ES-I3 (cell line): ENCODE measurements around the gene SFI1.
"Not testable (repeated sequence)": the region's sequence is repeated elsewhere in the genome, so short reads cannot be mapped to it uniquely, and the experiment has no call there.

Experiments used
- H3K36me3 ChIP-seq: 2 replicates; pipeline ENCODE4 v1.6.1; 2013; ENCODE audit warnings: mild to moderate bottlenecking, low read length, control low read depth, moderate library complexity; ENCODE audit not compliant: insufficient read depth
- H3K4me1 ChIP-seq: 2 replicates; pipeline ENCODE4 v1.6.1; 2013; ENCODE audit warnings: mild to moderate bottlenecking, control low read depth, low read length; ENCODE audit not compliant: insufficient read depth
- H3K9ac ChIP-seq: 2 replicates; pipeline ENCODE4 v1.6.1; 2013; ENCODE audit warnings: low read depth, mild to moderate bottlenecking, low read length, moderate library complexity
- H3K9me3 ChIP-seq: 2 replicates; pipeline ENCODE4 v1.6.1; 2013; ENCODE audit warnings: mild to moderate bottlenecking, low read length, moderate library complexity; ENCODE audit not compliant: control insufficient read depth, insufficient read depth

The SFI1 gene

GRCh38 chr22:31578171-31578570 is 81.8 kb downstream of the SFI1 start:
- Histone ChIP-seq H3K36me3 (no peaks in the 10 kb centered on the region), H3K9me3 (no peaks in the 10 kb centered on the region), H3K9ac (no peak overlapping the region), H3K4me1 (no peaks in the 10 kb centered on the region)

DNA sequence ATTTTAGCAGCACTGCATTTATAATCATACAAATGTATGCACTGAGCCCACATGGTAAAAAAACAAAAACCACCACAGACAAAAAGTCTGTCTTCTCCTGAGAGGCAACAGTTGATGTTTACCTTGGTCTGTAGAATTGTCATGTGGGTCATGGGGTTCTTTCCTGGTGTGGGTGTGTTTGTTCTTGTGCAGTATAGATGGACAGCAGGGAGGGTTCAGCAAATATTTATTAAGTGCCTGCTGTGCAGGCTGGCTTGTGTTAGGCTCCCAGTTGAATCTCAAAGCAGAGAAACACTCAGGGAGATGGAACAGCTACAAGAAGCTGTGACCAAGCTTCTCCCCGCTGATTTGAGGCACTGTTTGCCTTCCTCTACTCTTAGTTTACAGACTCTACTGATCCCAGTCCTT is 83.5 kb downstream of the SFI1 start:
- Histone ChIP-seq H3K4me1 (no peaks in the 10 kb centered on the region), H3K36me3 (peaks cover 2% of the 10 kb centered on the region; the same call in 1 of the 2 replicates), H3K9me3 (no peaks in the 10 kb centered on the region), H3K9ac (no peak overlapping the region)

DNA sequence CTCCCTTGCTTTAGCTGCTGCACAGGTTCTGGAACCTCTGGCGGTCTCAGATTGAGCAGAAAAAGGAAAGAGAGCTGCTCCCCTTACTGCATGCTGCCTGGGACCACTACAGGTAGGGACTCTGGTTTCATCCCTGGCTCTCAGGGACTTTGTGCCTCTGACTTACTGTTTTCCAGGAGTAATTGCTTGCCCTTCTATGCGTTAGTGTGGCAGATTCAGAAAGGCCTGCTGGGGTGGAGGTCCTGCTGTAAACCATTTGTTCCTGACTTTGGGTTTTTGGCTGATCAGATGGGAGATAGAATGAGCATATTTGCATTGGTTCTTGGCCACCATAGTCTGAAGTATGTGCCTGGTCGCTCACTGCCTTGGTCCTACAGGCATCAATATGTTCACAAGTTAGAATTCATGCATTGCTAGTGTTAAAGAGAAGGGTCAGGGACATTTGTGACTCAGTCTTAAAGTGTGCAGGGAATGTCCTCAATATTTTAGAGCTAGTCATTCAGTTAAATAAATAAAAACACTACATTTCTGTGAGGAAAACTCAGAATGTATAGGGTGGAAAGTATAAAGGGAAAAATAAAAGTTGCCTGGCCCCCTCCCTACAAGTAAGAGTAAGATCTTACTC is 87.6 kb downstream of the SFI1 start:
- Histone ChIP-seq H3K9ac (no peak overlapping the region), H3K4me1 (no peaks in the 10 kb centered on the region), H3K9me3 (no peaks in the 10 kb centered on the region), H3K36me3 (peaks cover 7% of the 10 kb centered on the region; the same call in 1 of the 2 replicates)

GRCh38 chr22:31584804-31585160 is 88.4 kb downstream of the SFI1 start:
- Histone ChIP-seq H3K4me1 (no peaks in the 10 kb centered on the region), H3K9ac (no peak overlapping the region), H3K36me3 (peaks cover 7% of the 10 kb centered on the region; the same call in 1 of the 2 replicates), H3K9me3 (no peaks in the 10 kb centered on the region)

DNA sequence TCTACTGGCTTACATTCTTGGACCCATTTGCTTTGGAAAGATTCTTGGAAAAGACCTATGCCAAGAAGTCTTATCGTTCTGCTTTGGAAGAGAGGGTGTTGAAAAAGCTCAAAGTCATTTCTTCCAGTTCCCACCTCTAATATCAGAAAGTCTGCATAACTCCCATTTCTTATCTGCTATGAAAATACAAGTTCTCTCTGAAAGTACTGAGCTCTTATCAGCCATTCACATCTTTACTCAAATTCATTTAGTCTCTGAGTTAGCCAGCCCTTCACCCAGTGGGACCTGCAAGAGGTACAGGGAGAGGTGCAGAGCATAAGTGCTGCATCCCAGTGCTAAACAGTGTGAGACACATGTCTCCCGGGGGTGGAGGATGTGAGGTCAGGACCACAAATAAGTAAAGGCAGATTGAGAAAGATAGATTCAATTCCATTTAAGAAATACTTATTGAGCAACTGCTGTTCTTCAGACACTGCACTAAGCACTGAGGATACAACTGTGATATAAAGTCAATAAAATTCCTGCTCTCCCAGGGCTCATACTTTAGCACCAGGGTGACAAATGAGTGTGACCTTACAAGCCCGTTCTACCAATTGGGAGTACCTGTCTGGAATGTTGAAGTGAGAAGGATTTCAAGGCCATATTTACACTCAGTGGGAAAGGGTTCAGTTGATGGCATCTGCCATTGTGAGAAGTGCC is 89.0 kb downstream of the SFI1 start:
- H3K9me3 ChIP-seq: no peaks in the 10 kb centered on the region
- peaks cover 7% of the 10 kb centered on the region; the same call in 1 of the 2 replicates for H3K36me3 ChIP-seq
- no peak overlapping the region for H3K9ac ChIP-seq
- H3K4me1 ChIP-seq: no peaks in the 10 kb centered on the region

- H3K9ac ChIP-seq: no peak overlapping the region
Observed at GRCh38 chr22:31586137-31586920, 90.0 kb downstream of the SFI1 start.

DNA sequence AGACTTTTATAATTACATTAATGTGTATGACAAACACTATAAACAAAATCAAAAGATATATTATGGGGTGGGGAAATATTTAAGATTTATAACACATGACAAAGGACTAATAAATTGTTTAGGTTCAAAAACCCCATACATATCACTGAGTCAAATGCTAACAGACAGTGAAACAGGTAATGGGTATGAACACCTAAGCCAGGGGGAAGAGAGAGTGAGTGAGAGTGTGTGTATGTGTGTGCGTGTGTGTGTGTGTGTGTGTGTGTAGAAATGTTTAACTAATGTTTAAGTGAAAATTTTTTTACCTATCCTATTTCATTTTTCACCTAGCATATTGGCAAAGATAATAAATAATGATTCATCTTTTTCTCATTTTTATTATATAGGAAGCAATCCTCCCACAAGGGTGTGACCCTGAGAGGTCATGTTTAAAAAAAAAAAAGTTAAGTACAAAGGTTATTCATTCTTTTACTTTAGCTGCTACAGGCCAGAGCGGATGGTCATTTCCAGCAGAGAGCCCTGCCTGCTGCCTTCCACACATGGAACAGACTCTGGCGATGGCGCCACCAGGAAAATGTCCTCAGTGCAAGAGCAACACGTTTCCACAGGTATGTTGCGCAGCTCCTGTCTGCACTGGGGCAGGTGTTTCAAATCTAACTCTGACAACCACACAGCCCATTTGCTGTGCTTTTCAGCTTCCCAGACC is 92.8 kb downstream of the SFI1 start:
- Histone ChIP-seq H3K4me1 (no peaks in the 10 kb centered on the region), H3K36me3 (peaks cover 7% of the 10 kb centered on the region; the same call in 1 of the 2 replicates), H3K9ac (no peak overlapping the region), H3K9me3 (no peaks in the 10 kb centered on the region; the same call in 1 of the 2 replicates)

More at GRCh38 chr22:31586137-31586920, 90.0 kb downstream of the SFI1 start:
- Histone ChIP-seq H3K36me3 (peaks cover 7% of the 10 kb centered on the region; the same call in 1 of the 2 replicates), H3K4me1 (no peaks in the 10 kb centered on the region), H3K9me3 (no peaks in the 10 kb centered on the region)

GRCh38 chr22:31590161-31590560 is 93.8 kb downstream of the SFI1 start:
- H3K36me3 ChIP-seq, H3K9ac ChIP-seq, H3K9me3 ChIP-seq, H3K4me1 ChIP-seq: not testable (repeated sequence)

DNA sequence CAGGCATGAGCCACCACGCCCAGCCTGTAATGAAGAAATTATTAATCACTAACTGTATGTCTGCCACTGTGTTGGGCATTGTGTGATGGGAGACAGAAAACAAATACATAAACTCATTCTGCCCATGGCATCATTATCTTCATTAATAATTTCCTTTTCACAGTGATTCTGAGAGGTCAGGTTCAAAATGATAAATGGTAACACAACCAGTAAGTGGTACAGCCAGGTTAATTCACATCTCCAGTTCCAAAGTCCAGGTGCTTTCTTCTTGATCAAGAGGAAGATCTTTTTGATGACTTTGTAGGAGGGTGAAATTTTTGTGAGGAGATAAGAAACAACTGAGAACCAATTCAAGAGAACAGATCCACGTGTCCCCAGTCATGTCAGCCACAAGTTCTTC is 98.9 kb downstream of the SFI1 start:
- H3K36me3 ChIP-seq: no peaks in the 10 kb centered on the region
- H3K9ac ChIP-seq: no peak overlapping the region
- H3K4me1 ChIP-seq: no peaks in the 10 kb centered on the region
- no peaks in the 10 kb centered on the region; the same call in 1 of the 2 replicates for H3K9me3 ChIP-seq

DNA sequence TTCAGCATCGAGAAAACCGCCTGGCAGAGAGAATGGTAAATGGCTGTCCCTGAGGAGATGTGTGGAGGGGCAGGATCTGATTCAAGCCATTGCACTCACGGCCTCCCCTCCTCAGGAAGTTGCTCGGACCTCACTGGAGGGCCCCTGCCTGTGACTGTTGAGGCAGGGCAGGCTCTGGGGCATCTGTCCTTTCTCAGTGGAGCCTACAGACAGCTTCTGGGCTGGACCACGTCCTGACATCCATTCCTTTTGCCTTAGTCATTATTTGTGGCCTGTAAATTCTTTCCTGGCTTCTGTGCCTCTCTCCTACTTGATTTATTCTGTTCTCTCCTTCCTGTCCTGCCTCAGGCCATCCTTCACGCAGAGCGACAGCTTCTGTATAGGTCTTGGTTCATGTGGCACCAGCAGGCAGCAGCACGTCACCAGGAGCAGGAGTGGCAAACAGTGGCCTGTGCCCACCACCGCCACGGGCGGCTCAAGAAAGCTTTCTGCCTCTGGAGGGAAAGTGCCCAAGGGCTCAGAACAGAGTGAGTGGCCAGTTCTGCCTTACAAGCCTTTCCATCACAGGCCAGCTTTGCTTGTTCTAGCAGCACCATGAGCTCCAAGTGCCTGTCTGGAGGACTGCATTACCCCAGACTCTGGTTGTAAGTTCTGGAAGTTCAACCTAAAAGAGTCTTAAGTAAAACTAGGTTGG is 106.1 kb downstream of the SFI1 start:
- H3K9me3 ChIP-seq: no peaks in the 10 kb centered on the region
- H3K4me1 ChIP-seq: no peaks in the 10 kb centered on the region
- no peak overlapping the region for H3K9ac ChIP-seq
- no peaks in the 10 kb centered on the region for H3K36me3 ChIP-seq

DNA sequence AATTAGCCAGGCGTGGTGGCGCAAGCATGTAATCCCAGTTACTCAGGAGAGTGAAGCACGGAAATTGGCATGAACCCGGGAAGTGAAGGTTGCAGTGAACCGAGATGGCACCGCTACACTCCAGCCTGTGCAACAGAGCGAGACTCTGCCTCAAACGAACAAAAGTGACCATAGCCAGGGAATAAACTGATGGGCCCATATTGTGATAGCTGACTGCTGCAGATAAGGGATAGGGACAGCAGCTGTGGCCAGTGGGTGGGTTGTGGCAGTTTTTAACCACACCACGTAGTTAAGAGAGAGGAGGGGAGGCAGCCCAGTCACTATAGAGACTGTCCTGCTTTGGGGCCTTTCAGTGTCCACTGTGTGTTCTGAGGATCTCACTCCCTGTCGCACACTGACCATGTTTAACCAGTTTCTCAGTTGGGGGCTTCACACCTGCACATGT is 106.8 kb downstream of the SFI1 start:
- Histone ChIP-seq H3K9ac (no peak overlapping the region), H3K4me1 (no peaks in the 10 kb centered on the region), H3K9me3 (no peaks in the 10 kb centered on the region), H3K36me3 (no peaks in the 10 kb centered on the region)

- no peaks in the 10 kb centered on the region for H3K36me3 ChIP-seq
Observed at GRCh38 chr22:31603574-31603973, 107.2 kb downstream of the SFI1 start.

GRCh38 chr22:31604137-31604705 is 107.9 kb downstream of the SFI1 start:
- H3K4me1 ChIP-seq: no peaks in the 10 kb centered on the region
- H3K36me3 ChIP-seq: no peaks in the 10 kb centered on the region
- H3K9me3 ChIP-seq: no peaks in the 10 kb centered on the region
- no peak overlapping the region for H3K9ac ChIP-seq

More at GRCh38 chr22:31603574-31603973, 107.2 kb downstream of the SFI1 start:
- Histone ChIP-seq H3K9ac (no peak overlapping the region), H3K4me1 (no peaks in the 10 kb centered on the region), H3K9me3 (no peaks in the 10 kb centered on the region)
